Measurements from ENCODE around the gene PRKCE.
"Not testable (repeated sequence)": the region's sequence is repeated elsewhere in the genome, so short reads cannot be mapped to it uniquely, and the experiment has no call there.

Gene PRKCE

GRCh38 chr2:45709137-45709536 lies 57.7 kb downstream of the PRKCE start:
- Histone ChIP-seq H3K4me1 (ENCODE audit: control insufficient read depth, insufficient read depth, low read length) (no peaks in the 10 kb centered on the region), H3K27me3 (ENCODE audit: control insufficient read depth, insufficient read depth, low read length, poor library complexity, severe bottlenecking) (no peaks in the 10 kb centered on the region), H3K9me3 (ENCODE audit: control insufficient read depth, low read length) (no peaks in the 10 kb centered on the region), H3K4me3 (ENCODE audit: insufficient read depth, low read depth, low read length) (no peak overlapping the region), H3K36me3 (ENCODE audit: control insufficient read depth, insufficient read depth, low read length) (no peaks in the 10 kb centered on the region), H3K27ac (ENCODE audit: insufficient read depth, low read depth, low read length, poor library complexity, severe bottlenecking) (no peak overlapping the region)
- 93 to 95% methylated on average over 1 of the region's 1 CpG for WGBS, 2 experiments

GRCh38 chr2:45710468-45710867 lies 59.0 kb downstream of the PRKCE start:
- Histone ChIP-seq H3K27ac (ENCODE audit: insufficient read depth, low read depth, low read length, poor library complexity, severe bottlenecking) (no peak overlapping the region), H3K36me3 (ENCODE audit: control insufficient read depth, insufficient read depth, low read length) (no peaks in the 10 kb centered on the region), H3K4me1 (ENCODE audit: control insufficient read depth, insufficient read depth, low read length) (no peaks in the 10 kb centered on the region), H3K9me3 (ENCODE audit: control insufficient read depth, low read length) (no peaks in the 10 kb centered on the region), H3K4me3 (ENCODE audit: insufficient read depth, low read depth, low read length) (no peak overlapping the region), H3K27me3 (ENCODE audit: control insufficient read depth, insufficient read depth, low read length, poor library complexity, severe bottlenecking) (no peaks in the 10 kb centered on the region)
- WGBS, 2 experiments = 90 to 97% methylated on average over 3 of the region's 3 CpGs

GRCh38 chr2:45711224-45711623 lies 59.7 kb downstream of the PRKCE start:
- no peaks in the 10 kb centered on the region for H3K4me1 ChIP-seq (ENCODE audit: control insufficient read depth, insufficient read depth, low read length)
- H3K27ac ChIP-seq (ENCODE audit: insufficient read depth, low read depth, low read length, poor library complexity, severe bottlenecking) = no peak overlapping the region
- H3K27me3 ChIP-seq (ENCODE audit: control insufficient read depth, insufficient read depth, low read length, poor library complexity, severe bottlenecking) = no peaks in the 10 kb centered on the region
- no peak overlapping the region for H3K4me3 ChIP-seq (ENCODE audit: insufficient read depth, low read depth, low read length)
- H3K36me3 ChIP-seq (ENCODE audit: control insufficient read depth, insufficient read depth, low read length) = no peaks in the 10 kb centered on the region
- WGBS, 2 experiments = 90 to 99% methylated on average over 1 to 2 of the region's 2 CpGs
- H3K9me3 ChIP-seq (ENCODE audit: control insufficient read depth, low read length) = no peaks in the 10 kb centered on the region

- Histone ChIP-seq H3K27me3 (ENCODE audit: control insufficient read depth, insufficient read depth, low read length, poor library complexity, severe bottlenecking) (no peaks in the 10 kb centered on the region), H3K4me1 (ENCODE audit: control insufficient read depth, insufficient read depth, low read length) (no peaks in the 10 kb centered on the region), H3K27ac (ENCODE audit: insufficient read depth, low read depth, low read length, poor library complexity, severe bottlenecking) (no peak overlapping the region), H3K9me3 (ENCODE audit: control insufficient read depth, low read length) (no peaks in the 10 kb centered on the region), H3K36me3 (ENCODE audit: control insufficient read depth, insufficient read depth, low read length) (no peaks in the 10 kb centered on the region), H3K4me3 (ENCODE audit: insufficient read depth, low read depth, low read length) (no peak overlapping the region)
- WGBS, 2 experiments = 93 to 96% methylated on average over 3 of the region's 3 CpGs
These were observed 61.1 kb downstream of the PRKCE start for GRCh38 chr2:45712570-45712969.

GRCh38 chr2:45713136-45713535 lies 61.7 kb downstream of the PRKCE start:
- Histone ChIP-seq H3K9me3 (ENCODE audit: control insufficient read depth, low read length) (no peaks in the 10 kb centered on the region), H3K4me3 (ENCODE audit: insufficient read depth, low read depth, low read length) (no peak overlapping the region), H3K27ac (ENCODE audit: insufficient read depth, low read depth, low read length, poor library complexity, severe bottlenecking) (no peak overlapping the region), H3K4me1 (ENCODE audit: control insufficient read depth, insufficient read depth, low read length) (no peaks in the 10 kb centered on the region), H3K27me3 (ENCODE audit: control insufficient read depth, insufficient read depth, low read length, poor library complexity, severe bottlenecking) (no peaks in the 10 kb centered on the region), H3K36me3 (ENCODE audit: control insufficient read depth, insufficient read depth, low read length) (no peaks in the 10 kb centered on the region)
- 94 to 97% methylated on average over 4 of the region's 4 CpGs for WGBS, 2 experiments

GRCh38 chr2:45713591-45713990 lies 62.1 kb downstream of the PRKCE start:
- H3K9me3 ChIP-seq (ENCODE audit: control insufficient read depth, low read length) = no peaks in the 10 kb centered on the region
- H3K4me3 ChIP-seq (ENCODE audit: insufficient read depth, low read depth, low read length) = no peak overlapping the region
- H3K27me3 ChIP-seq (ENCODE audit: control insufficient read depth, insufficient read depth, low read length, poor library complexity, severe bottlenecking) = no peaks in the 10 kb centered on the region
- no peaks in the 10 kb centered on the region for H3K4me1 ChIP-seq (ENCODE audit: control insufficient read depth, insufficient read depth, low read length)
- H3K27ac ChIP-seq (ENCODE audit: insufficient read depth, low read depth, low read length, poor library complexity, severe bottlenecking) = no peak overlapping the region
- no peaks in the 10 kb centered on the region for H3K36me3 ChIP-seq (ENCODE audit: control insufficient read depth, insufficient read depth, low read length)

- Histone ChIP-seq H3K4me3 (ENCODE audit: insufficient read depth, low read depth, low read length) (no peak overlapping the region), H3K27ac (ENCODE audit: insufficient read depth, low read depth, low read length, poor library complexity, severe bottlenecking) (no peak overlapping the region), H3K27me3 (ENCODE audit: control insufficient read depth, insufficient read depth, low read length, poor library complexity, severe bottlenecking) (no peaks in the 10 kb centered on the region), H3K4me1 (ENCODE audit: control insufficient read depth, insufficient read depth, low read length) (no peaks in the 10 kb centered on the region), H3K36me3 (ENCODE audit: control insufficient read depth, insufficient read depth, low read length) (no peaks in the 10 kb centered on the region), H3K9me3 (ENCODE audit: control insufficient read depth, low read length) (no peaks in the 10 kb centered on the region)
- 90 to 96% methylated on average over 3 of the region's 3 CpGs for WGBS, 2 experiments
These were observed 63.2 kb downstream of the PRKCE start for GRCh38 chr2:45714679-45715078.

- Histone ChIP-seq H3K36me3 (ENCODE audit: control insufficient read depth, insufficient read depth, low read length) (no peaks in the 10 kb centered on the region), H3K4me1 (ENCODE audit: control insufficient read depth, insufficient read depth, low read length) (no peaks in the 10 kb centered on the region), H3K27me3 (ENCODE audit: control insufficient read depth, insufficient read depth, low read length, poor library complexity, severe bottlenecking) (no peaks in the 10 kb centered on the region), H3K9me3 (ENCODE audit: control insufficient read depth, low read length) (no peaks in the 10 kb centered on the region), H3K27ac (ENCODE audit: insufficient read depth, low read depth, low read length, poor library complexity, severe bottlenecking) (no peak overlapping the region), H3K4me3 (ENCODE audit: insufficient read depth, low read depth, low read length) (no peak overlapping the region)
- 86 to 90% methylated on average over 5 of the region's 5 CpGs for WGBS, 2 experiments
These were observed 64.3 kb downstream of the PRKCE start for GRCh38 chr2:45715601-45716379.

GRCh38 chr2:45716432-45716831 lies 65.0 kb downstream of the PRKCE start:
- not testable (repeated sequence) for H3K9me3 ChIP-seq (ENCODE audit: control insufficient read depth, low read length); H3K4me3 ChIP-seq (ENCODE audit: insufficient read depth, low read depth, low read length); H3K27ac ChIP-seq (ENCODE audit: insufficient read depth, low read depth, low read length, poor library complexity, severe bottlenecking); H3K36me3 ChIP-seq (ENCODE audit: control insufficient read depth, insufficient read depth, low read length); H3K4me1 ChIP-seq (ENCODE audit: control insufficient read depth, insufficient read depth, low read length); H3K27me3 ChIP-seq (ENCODE audit: control insufficient read depth, insufficient read depth, low read length, poor library complexity, severe bottlenecking)
- 94 to 95% methylated on average over 1 of the region's 1 CpG for WGBS, 2 experiments

GRCh38 chr2:45716915-45717314 lies 65.4 kb downstream of the PRKCE start:
- H3K36me3 ChIP-seq (ENCODE audit: control insufficient read depth, insufficient read depth, low read length) = no peaks in the 10 kb centered on the region
- H3K4me3 ChIP-seq (ENCODE audit: insufficient read depth, low read depth, low read length) = no peak overlapping the region
- H3K27me3 ChIP-seq (ENCODE audit: control insufficient read depth, insufficient read depth, low read length, poor library complexity, severe bottlenecking) = no peaks in the 10 kb centered on the region
- H3K9me3 ChIP-seq (ENCODE audit: control insufficient read depth, low read length) = no peaks in the 10 kb centered on the region
- no peaks in the 10 kb centered on the region for H3K4me1 ChIP-seq (ENCODE audit: control insufficient read depth, insufficient read depth, low read length)
- no peak overlapping the region for H3K27ac ChIP-seq (ENCODE audit: insufficient read depth, low read depth, low read length, poor library complexity, severe bottlenecking)

GRCh38 chr2:45720210-45720609 lies 68.7 kb downstream of the PRKCE start:
- H3K27me3 ChIP-seq (ENCODE audit: control insufficient read depth, insufficient read depth, low read length, poor library complexity, severe bottlenecking) = no peaks in the 10 kb centered on the region
- no peak overlapping the region for H3K27ac ChIP-seq (ENCODE audit: insufficient read depth, low read depth, low read length, poor library complexity, severe bottlenecking)
- H3K4me3 ChIP-seq (ENCODE audit: insufficient read depth, low read depth, low read length) = no peak overlapping the region
- no peaks in the 10 kb centered on the region for H3K4me1 ChIP-seq (ENCODE audit: control insufficient read depth, insufficient read depth, low read length)
- 90 to 93% methylated on average over 6 of the region's 6 CpGs for WGBS, 2 experiments
- no peaks in the 10 kb centered on the region for H3K36me3 ChIP-seq (ENCODE audit: control insufficient read depth, insufficient read depth, low read length)
- H3K9me3 ChIP-seq (ENCODE audit: control insufficient read depth, low read length) = no peaks in the 10 kb centered on the region

All from ectodermal cell (in vitro differentiated cells).